GM18909 (cell line): ENCODE data around the gene S100A6.
"Not testable (repeated sequence)": the region's sequence is repeated elsewhere in the genome, so short reads cannot be mapped to it uniquely, and the experiment has no call there.

Experiments
- ATAC-seq: cut with Tn5 transposase; IDR thresholded peaks from one replicate; pipeline ENCODE4 v1.9.1; 2021; ENCODE audit warnings: mild to moderate bottlenecking; ENCODE audit not compliant: unreplicated experiment, poor library complexity

S100A6 gene

DNA sequence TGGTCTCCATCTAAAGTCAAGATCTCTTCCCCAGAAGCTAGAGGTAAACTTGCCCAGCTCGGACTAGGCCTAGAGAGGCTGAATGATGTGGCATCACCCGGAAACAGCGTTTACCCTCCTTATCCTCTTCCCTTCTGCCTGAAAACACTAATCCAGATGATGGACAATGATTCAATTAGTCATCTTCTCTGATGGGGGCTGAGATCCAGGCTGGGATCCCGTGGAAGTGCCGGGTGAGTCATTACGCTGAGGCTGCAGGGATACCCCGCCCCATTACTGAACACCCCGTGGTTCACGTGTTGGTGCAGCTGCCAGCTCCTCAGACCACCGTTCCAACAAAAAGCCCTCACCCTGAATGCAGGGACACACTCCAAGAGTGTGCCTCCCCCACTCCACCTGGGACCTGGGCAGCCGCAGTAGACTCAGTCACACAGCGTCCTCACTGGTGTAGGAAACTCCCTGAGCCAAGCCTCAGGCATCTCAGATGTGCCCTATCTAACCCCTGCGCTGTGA lies 2.0 kb downstream of the S100A6 start:
- no peak for ATAC-seq

- ATAC-seq, result no peak
Observed at GRCh38 chr1:153532769-153533599, 2.8 kb downstream of the S100A6 start.

- no peak for ATAC-seq
Observed at GRCh38 chr1:153532181-153532580, 3.6 kb downstream of the S100A6 start.

DNA sequence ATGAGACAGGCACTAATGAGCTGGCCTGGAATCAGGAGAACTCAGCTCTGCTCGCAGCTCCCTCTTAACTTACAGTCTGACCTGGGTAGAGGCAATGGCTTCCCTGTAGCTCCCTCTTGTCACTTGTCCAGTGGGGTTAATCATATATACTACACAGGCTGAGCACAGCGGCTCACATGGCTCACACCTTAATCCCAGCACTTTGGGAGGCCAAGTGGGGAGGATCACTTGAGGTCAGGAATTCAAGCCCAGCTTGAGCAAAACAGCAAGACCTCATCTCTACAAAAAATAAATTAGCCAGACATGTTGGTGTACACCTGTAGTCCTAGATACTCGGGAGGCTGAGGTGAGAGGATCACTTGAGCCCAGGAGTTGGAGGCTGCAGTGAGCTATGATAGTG lies 4.2 kb downstream of the S100A6 start:
- ATAC-seq, result no peak

DNA sequence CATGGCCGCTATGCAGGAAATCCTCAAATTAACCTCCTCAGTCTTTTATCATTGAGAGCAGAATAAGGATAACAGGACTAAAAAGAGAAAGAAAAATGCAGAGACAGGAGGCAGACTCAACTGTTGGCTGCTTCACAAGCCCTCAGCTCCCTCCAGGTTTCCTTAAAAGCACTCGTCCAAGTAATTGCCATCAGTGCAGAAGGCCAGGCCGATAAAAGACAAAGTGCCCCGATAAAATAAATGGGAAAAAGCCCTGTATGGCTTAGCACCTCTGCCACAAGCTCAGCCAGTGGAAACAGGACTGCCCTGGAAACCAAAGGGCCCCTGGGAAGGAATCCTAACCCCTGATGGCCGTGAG lies 8.1 kb downstream of the S100A6 start:
- no peak for ATAC-seq

GRCh38 chr1:153527023-153527682 lies 8.6 kb downstream of the S100A6 start:
- no peak for ATAC-seq

- ATAC-seq, result no peak
Observed at GRCh38 chr1:153526132-153526543, 9.7 kb downstream of the S100A6 start.

GRCh38 chr1:153525088-153525728 lies 10.6 kb downstream of the S100A6 start:
- ATAC-seq, result no peak

GRCh38 chr1:153522353-153523048 lies 13.3 kb downstream of the S100A6 start:
- not testable (repeated sequence) for ATAC-seq

GRCh38 chr1:153521808-153522207 lies 14.0 kb downstream of the S100A6 start:
- ATAC-seq, result not testable (repeated sequence)

DNA sequence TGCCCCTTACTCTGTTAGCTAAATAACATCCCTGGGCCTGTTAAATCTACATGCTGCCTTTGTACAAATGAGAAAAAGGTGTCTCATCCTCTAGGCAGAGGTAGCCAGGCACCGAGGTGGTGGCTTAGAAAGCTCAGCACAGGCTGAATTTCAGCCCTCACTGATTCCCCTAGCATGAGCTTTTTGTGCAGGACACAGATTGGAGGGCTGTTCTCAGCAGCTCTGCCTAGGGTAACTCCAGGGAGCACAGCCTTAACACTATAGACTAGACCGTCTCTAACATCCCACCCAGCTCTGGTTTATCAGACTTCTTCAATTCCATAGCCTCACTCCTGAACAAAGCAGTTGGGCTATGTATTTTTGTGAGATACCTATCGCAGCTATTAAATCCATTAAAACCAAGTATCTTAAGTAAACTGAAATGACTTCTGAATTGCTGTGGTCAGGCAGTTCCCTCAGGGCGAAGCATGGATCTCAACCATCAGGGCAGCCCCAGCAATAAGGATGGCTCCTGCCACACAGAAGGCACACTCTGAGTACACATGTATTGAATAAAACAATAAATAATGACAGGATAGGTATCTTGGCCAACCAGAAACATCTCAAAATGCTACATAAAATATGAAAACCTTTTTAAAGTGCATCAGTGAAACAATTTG lies 14.8 kb downstream of the S100A6 start:
- ATAC-seq, result no peak

- not testable (repeated sequence) for ATAC-seq
Observed at GRCh38 chr1:153520137-153520691, 15.6 kb downstream of the S100A6 start.

GRCh38 chr1:153519242-153519641 lies 16.5 kb downstream of the S100A6 start:
- no peak for ATAC-seq

- ATAC-seq, result no peak
Observed at GRCh38 chr1:153515504-153516394, 20.0 kb downstream of the S100A6 start.

- ATAC-seq, result no peak
Observed at GRCh38 chr1:153513666-153514065, 22.1 kb downstream of the S100A6 start.

DNA sequence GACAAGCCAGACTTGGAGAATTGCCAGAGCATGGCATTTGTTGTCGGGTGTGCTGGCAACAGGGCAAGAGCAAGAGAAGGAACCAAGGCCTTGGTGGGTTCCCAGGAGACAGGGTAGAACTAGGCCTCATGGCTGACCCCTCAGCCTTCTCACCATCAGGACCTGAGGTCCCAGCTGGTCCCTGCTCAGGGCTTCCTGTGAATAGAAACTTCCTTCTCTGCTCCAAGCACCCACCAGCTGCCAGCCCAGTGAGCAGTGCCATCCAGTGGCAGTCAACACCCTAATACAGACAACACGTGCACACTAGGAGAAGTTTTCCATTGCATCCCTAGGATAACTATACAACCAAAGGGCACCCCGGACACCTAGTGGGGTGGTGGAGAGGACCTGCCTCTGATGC lies 22.8 kb downstream of the S100A6 start:
- ATAC-seq, result no peak

- no peak for ATAC-seq
Observed at GRCh38 chr1:153510984-153511410, 24.8 kb downstream of the S100A6 start.

- no peak for ATAC-seq
Observed at GRCh38 chr1:153509729-153510354, 25.9 kb downstream of the S100A6 start.
